CD4-positive, alpha-beta T cell treated with Interleukin-17A for 4 hours (primary cell): ENCODE data around the gene ELL.

ENCODE experiments used
- DNase-seq: peaks from one replicate; pipeline ENCODE4 v3.0.0-alpha.2; 2020; ENCODE audit warnings: mixed read lengths

The ELL gene

GRCh38 chr19:18431351-18432197, 90.3 kb downstream of the ELL start:
- DNase-seq: no peak

- no peak for DNase-seq
Measured at GRCh38 chr19:18430417-18431144, 91.3 kb downstream of the ELL start.

- no peak for DNase-seq
Measured at GRCh38 chr19:18429717-18430416, 92.0 kb downstream of the ELL start.

GRCh38 chr19:18428787-18429674, 92.8 kb downstream of the ELL start:
- DNase-seq: peak; percentile 87

GRCh38 chr19:18428173-18428786, 93.6 kb downstream of the ELL start:
- no peak for DNase-seq

- no peak for DNase-seq
Measured at GRCh38 chr19:18427743-18428113, 94.1 kb downstream of the ELL start.

GRCh38 chr19:18427080-18427742, 94.7 kb downstream of the ELL start:
- no peak for DNase-seq

- DNase-seq: no peak
Measured at GRCh38 chr19:18426416-18426767, 95.5 kb downstream of the ELL start.

GRCh38 chr19:18425515-18426415, 96.1 kb downstream of the ELL start:
- DNase-seq: no peak

- DNase-seq: no peak
Measured at GRCh38 chr19:18424890-18425514, 96.9 kb downstream of the ELL start.

- DNase-seq: no peak
Measured at GRCh38 chr19:18424122-18424889, 97.6 kb downstream of the ELL start.

- no peak for DNase-seq
Measured at GRCh38 chr19:18423258-18424020, 98.4 kb downstream of the ELL start.

- DNase-seq: peak; percentile 60
Measured at GRCh38 chr19:18422530-18423191, 99.2 kb downstream of the ELL start.

GRCh38 chr19:18421371-18421959, 100.4 kb downstream of the ELL start:
- DNase-seq: no peak

GRCh38 chr19:18420930-18421329, 100.9 kb downstream of the ELL start:
- DNase-seq: no peak

- peak; percentile 60 for DNase-seq
Measured at GRCh38 chr19:18419699-18420460, 102.0 kb downstream of the ELL start.
